GM18520 (cell line): ENCODE results near the gene CAMKMT.
A peak's percentile ranks its signal among the peaks of the same experiment; 100 is the strongest.

Source experiments
- ATAC-seq: cut with Tn5 transposase; IDR thresholded peaks from one replicate; pipeline ENCODE4 v1.9.1; 2021; ENCODE audit not compliant: unreplicated experiment

CAMKMT gene

DNA sequence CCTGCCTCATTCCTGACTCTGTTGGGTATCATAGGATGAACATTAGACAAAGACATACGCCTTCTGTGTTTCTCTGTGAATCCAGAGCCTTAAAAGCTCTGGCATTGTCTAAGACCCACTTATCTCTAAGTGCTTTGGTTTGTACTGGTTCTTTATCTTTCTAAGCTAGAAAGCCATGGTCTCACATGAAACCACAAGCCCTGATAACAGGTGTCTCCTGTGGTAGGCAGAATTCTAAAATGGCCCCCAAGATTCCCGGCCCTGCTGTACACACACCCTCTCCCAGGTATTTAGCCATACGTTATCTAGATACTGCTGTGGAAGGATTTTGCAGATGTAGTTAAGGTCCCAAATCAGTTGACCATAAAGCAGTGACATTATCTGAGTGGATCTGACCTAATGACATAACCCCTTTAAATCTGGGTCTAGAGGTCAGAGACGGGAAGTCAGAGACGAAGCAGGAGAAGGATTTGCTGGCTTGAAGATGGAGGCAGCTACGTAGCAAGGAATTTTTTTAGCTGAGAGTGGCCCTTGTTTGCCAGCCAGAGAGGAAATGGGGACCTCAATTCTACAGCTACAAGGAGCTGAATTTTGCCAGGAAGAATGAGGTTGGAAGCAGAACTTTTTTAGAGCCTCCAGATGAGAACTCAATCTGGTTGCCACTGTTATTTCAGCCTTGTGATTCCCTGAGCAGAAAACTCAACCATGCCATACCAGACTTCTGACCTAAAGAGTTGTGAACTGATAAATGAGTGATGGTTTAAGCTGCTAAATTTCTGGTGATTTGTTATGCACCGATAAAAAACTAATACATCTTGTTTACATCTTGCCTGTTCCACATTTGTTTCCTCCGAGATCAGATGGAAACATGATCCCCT is 186.7 kb downstream of the CAMKMT start:
- ATAC-seq, result no peak

DNA sequence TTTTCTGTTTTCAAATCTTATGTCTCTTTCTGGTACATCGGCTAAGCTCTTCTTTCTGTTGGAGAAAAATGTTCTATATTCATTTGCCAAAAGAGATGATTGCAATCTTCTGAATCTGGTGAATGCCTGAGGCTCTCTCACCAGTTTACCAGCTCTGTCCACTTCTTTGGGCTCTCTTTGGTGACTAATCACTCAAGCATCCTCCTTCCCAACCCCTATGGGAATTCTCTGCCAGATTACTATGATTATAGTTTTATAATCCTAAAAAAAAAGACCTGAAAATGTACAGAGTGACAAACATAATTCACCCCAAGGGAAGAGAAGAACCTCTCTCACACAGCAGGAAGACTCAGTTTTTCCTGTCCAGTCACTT is 187.3 kb downstream of the CAMKMT start:
- no peak for ATAC-seq

DNA sequence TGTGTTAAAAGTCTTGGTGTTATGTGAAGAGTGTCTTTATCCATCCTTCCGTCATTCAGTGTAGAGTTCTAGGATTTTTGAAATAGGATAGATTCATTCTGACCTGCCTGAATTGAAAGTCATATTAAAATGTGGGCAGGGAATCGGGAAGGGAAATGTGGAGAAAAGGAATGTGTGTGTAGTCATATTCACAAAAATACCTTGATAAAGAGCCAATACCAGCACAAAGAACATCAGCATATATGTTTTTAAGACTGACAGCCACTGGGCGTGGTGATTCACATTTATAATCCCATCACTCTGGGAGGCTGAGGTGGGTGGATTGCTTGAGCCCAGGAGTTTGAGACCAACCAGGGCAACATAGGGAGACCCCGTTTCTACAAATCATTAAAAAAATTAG is 188.1 kb downstream of the CAMKMT start:
- no peak for ATAC-seq

DNA sequence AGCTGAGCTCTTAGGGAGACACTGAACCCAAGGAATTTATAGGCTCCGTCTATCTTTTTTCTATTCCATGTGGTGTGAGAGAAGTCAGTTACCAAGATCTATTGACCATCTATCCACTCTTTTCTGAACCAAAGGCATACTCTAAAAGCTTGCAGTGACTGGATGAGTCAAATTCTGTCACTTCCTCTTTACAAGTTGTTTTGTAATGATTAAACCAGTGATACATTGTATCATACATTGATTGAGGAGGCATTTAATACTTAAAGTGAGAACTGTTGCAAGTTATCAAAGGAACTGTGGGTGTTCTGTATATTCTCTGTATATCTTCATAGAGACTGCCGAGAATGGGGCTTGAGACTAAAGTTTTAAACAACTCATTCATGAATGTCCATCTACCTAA is 188.8 kb downstream of the CAMKMT start:
- no peak for ATAC-seq

DNA sequence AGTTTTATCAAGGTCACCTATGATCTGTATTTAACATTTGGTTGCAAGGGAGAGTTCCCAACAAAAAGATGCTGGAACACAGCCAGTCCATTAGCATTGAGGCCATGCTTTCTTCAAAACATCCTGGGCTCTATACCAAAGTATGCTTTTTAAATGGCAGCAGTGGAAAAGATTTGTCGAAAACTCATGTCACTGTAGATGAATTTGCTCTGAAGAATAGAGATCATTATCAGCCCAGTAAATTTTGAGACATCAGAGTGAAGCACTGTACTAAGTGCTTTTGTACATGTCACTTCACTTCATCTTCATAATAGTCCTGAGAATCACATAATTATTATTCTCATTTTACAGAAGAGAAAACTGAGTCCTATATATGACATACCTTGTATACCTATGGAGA is 189.8 kb downstream of the CAMKMT start:
- ATAC-seq, result no peak

DNA sequence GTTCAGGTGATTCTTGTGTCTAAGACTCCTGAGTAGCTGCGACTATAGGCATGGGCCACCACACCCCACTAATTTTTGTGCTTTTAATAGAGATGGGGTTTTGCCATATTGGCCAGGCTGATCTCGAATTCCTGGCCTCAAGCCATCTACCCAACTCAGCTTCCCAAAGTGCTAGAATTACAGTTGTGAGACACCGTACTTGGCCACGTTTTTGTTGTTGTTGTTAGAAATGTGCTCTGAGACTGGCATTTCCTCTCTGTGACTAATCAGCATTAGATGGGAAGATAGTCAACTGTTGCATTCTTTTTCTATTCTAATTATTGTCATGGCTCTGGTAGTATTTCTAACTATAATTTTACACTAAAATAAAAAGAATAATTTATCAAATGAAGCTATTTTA is 191.7 kb downstream of the CAMKMT start:
- no peak for ATAC-seq

DNA sequence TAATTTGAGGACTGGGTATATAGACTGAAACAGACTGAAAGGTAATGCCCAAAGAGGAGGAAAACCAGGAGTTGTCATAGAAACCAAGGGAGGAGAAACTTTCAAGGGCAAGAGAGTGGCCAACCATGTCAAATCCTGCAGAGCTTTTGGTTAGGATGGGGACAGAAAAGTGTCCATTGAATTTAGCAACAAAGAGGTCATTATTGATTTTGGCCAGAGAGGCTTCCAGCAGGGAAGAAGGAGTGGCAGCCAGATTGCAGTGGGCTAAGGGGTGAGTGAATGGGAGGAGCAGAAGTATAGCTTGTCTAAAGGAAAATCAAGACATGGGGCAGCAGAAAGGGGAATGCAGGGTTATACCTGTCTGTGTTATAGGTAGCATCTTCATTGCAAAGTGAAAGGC is 194.0 kb downstream of the CAMKMT start:
- ATAC-seq, result no peak

DNA sequence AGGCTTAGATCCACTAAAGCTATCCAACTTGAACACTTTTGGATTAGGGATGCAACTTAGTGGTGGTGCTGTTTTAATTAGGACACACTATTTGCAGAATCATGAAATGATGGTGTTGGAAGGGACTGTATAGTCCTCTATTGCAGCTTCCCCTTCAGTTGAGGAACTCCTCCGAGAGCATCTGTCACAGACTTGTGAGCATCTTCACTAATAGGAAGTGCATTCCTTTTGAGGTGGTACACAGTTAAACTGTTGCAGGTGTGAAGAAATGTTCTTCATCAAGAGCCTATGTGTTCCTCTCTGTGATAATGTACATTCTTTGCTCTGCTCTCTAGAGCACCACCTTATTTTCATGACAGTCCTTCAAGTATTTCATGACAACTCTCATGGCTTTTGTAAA is 197.4 kb downstream of the CAMKMT start:
- no peak for ATAC-seq

DNA sequence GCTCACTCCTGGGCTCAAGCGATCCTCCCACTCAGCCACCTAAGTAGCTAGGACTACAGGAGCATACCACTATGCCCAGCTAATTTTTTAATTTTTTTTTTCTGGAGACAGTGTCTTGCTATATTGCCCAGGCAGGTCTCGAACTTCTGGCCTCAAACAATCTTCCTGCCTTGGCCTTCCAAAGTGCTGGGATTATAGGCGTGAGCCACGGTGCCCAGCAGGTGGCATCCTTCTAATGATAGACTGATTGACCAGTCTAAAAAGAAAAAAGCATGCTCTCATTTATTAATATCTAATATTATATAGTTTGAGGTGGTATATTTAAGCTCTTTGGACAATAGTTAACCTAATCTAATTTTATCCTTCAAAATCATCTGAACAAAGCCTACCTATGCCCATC is 198.6 kb downstream of the CAMKMT start:
- ATAC-seq, result no peak

DNA sequence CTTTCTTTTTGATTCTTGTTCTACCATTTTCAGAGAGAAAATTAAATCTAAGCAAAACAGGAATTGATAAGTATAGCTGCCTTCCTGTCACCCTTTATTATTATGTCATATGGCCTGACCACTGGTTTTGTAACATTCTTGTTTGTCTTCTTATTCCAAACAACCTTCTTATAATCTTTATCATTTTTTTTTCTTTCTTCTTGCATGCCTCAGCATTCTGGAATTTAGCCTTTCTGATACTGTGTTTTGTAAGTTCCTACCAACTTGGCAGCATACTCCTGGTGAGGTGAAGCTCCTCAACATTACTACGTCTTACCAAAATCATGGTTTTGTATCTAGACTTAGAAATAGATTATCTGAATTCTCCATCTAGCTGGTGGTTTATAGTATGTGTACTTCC is 199.2 kb downstream of the CAMKMT start:
- ATAC-seq, result no peak

DNA sequence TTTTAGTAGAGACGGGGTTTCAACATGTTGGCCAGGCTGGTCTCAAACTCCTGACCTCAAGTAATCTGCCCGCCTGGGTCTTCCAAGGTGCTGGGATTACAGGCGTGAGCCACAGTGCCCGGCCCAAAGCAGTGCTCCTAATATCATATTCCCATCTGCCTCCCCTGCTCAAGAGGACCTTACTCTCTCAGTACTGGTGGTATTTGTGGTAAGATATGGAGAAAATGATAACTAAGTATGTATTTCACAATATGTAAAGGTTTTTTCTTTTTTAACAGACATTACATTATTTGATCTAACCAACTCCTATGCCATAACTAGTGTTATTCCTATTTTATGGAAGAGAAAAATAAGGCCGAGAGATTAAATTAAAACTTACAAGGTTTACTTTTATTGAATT is 201.0 kb downstream of the CAMKMT start:
- no peak for ATAC-seq

DNA sequence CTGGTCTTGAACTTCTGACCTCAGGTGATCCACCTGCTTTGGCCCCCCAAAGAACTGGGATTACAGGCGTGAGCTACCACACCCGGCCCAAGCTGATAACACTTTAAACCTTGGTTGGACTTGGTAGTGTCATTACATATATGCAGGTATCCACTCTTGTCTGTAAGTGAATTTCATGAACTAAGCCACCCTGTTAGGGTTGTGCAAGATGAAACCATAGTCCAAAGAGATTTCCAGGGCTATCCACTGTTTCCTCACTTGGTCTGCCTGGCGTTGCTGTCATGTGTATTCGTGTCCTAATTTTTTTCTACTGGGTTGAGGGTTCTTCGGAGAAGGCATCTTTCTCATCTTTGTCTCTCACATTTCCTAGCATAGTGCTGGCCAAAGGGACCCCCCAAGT is 203.0 kb downstream of the CAMKMT start:
- ATAC-seq, result no peak

DNA sequence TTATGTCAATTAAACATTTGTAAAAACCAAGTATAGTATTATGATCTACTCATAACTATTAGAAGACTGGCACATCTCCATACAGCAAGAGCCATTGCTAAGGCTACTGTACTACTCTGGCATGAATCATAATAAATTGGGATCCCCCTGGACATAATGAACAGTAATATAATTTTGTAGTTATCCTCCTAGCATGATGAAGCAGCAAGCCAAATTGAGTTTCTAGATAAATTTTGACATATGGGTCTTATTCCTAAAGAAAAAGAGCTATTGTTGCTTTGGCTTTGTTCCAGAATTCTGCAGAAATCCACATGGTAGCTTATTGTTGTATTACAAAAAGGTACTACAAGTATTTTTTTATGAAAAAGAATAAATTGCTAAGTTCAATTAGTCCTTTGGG is 204.3 kb downstream of the CAMKMT start:
- no peak for ATAC-seq

DNA sequence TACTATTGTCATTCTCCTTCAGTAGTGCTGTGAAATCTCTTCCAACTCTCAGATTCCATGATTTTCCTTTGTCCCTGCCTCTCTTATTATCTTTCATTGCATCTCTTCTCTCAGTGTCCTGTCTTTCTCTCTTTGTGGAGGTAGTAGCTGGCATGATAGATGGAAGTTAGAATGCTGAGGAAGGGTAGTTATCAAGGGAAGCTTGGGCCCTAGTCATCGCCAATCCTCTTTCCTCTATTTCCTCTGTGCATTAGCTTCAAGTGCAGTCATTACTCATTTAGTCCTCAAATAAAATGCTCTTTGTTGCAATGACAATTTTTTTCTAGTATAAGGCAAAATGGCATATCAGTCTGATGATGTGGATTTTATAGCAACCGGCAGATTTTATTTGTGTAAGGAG is 207.7 kb downstream of the CAMKMT start:
- ATAC-seq, result no peak

DNA sequence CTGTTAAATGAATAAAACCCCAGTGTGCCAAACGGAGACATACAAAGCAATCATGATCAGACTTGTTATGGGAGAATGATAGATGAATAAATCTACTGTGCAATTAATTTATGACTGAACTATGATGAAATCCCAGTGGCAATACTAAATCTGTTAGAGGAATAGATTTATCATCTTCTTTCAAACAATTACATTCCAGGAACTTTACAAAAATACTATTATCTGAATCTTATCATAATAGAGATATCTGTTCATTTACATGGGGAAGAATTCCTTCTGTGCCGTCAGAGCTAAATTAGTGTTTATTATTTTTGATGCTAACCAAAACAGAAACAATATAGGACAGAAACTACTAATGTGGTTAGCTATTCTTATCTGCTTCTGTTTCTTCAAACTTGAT is 208.5 kb downstream of the CAMKMT start:
- ATAC-seq, result no peak

DNA sequence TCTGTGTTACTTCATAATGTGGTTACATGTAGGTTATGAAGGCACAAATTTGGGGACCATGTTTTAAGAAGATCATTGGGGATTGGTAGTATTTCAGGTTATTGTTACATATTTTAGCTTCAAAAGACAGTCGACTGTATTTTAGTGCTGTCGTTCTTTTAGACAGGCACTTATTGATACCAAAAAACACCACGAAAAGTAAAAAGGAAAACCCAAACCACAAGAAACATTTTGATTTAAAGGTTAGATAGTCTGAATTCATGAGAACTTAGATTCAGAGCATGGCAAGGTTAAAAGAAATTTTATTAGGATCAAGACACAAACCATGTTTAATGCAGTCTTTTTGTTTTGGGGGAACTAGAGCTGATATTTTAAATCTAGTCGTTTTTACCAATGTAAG is 209.0 kb downstream of the CAMKMT start:
- ATAC-seq, result no peak

DNA sequence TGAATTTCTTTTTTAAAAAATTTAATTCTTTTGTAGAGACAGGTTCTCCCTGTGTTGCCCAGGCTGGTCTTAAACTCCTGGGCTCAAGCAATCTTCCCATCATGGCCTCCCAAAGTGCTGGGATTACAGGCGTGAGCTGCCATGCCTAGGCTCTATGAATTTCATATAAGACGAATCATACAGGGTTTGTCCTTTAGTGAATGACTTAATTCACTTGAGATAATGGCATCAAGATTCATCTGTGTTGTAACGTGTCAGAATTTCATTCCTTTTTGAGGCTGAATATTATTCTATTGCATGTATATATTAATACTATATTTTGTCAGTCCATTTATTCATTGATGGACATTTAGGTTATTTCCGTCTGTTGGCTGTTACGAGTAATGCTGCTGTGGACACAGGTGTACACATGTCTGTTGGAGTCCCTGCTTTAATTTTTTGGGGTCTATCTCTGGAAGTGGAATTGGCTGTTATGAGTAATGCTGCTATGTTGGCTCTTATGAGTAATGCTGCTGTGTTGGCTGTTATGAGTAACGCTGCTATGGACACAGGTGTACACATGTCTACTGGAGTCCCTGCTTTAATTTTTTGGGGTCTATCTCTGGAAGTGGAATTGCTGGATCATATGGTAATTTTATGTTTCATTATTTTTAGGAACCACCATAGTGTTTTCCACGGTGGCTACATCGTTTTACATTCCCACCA is 210.6 kb downstream of the CAMKMT start:
- ATAC-seq, result no peak

DNA sequence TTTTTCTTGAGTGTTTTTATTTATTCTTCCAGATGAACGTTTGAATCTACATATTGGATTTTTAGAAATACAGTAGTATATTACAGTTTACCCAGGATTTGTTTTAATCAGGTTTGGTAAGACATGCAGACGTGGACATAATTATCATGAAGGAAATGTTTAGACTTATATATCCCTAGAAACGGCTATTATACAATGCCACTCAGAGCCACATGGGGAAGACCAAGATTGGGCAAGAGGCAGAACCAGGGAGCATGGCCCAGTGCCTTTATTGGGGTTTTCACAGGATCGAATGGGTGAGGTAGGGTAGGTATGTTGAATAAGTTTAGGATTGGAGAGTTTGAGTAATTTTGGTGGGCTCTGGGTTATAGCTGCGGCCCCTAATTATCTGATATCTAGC is 212.2 kb downstream of the CAMKMT start:
- no peak for ATAC-seq

DNA sequence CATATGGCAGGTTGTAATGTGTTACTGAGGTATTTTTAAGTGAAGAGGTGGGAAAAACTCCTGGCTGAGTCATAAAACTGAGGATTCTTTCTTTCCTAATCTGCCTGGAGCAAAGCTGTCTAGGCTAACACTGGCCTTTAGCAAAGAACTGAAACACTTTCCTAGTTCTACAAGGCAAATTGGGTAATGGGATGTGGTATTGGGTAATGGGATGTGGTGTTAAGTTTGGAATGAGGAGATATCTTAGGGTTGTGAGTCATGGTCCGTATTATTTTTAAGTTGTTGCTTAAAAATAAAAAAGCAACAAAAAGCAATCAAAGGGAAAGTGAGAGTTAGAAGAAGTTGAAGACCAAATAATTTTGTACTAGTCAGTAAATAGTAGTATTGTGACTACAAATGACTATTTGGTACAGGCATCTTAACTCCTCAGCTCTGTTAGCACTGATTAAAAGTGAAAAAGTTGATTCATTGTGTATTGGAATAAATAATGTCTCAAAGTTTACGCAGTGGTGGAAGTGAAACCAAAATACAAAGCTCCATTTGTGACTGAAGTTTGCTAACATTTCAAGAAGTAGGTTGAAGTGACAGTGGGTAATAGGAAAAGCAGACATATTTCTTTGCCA is 216.8 kb downstream of the CAMKMT start:
- peak; percentile 73 for ATAC-seq

DNA sequence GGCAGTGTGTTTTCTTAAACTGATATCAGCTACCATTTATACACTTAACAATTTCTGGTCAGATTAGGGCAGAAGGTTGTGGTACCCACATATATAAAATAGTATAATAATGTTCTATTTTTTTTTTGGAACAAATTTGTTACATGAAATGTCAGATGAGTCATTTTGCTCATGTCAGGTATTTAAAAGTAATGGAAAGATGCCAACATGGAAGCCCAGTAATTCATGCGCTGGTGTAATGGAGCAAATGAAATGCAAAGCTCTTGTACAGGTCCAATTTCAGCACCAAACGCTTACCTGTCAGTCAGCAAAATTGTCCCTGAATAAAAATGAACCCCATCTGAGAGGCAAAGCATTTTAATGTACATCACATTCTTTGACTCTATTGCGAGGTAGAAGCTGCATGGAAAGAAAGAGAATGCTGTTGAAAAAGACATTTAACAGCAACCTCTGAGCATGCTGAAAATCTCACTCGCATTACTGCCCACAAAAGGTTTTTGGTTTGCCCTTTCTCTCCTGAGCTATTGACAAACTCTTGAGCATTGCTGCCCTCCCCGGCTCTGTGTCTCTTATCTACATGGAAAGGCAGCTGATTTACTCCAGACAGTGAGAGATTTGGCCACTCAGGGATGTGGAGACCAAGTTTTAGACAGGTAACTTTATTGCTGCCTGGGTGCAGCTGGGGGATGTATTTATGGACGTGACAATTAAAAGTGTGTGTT is 217.5 kb downstream of the CAMKMT start:
- no peak for ATAC-seq

DNA sequence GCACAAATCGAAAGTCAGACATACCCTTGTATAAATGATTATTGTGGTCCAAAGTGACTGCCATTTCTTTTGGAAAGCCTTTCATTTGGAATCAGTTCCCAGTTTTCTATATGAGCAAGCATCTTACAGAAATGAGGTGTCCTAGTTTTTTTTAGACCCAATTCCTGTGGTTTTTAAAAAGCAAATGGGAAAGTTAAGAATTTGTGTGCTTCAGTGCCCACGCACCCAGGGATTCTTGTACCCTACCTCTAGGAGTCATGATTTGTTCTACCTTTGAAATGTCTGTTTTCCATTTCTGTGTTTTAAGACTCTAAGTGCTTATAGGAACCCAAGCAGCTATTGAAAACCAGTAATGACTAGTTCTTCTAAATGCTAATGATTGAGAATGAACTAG is 218.1 kb downstream of the CAMKMT start:
- no peak for ATAC-seq
